GM06990 (cell line): Measurements from ENCODE around the gene TRAPPC1.

Experiments used
- DNase-seq: peaks from one replicate; pipeline ENCODE4 v3.0.0-alpha.2; 2011; ENCODE audit not compliant: insufficient read length; ENCODE audit errors: extremely low read depth
- H3K27me3 ChIP-seq: replicated peaks from 2 replicates; pipeline ENCODE4 v1.6.0; 2011; ENCODE audit warnings: low read length; ENCODE audit not compliant: control insufficient read depth, insufficient read depth
- H3K36me3 ChIP-seq: 2 replicates; pipeline ENCODE4 v1.5.1; 2011; ENCODE audit warnings: low read length; ENCODE audit not compliant: control insufficient read depth, insufficient read depth
- H3K4me3 ChIP-seq: replicated peaks from 2 replicates; pipeline ENCODE4 v1.5.1; 2011; ENCODE audit warnings: low read depth, mild to moderate bottlenecking, control low read depth, low read length
- TF ChIP-seq, protein P1 (sequence below): IDR thresholded peaks from 2 replicates; pipeline ENCODE4 v1.5.1; 2011; ENCODE audit warnings: low read length, control low read depth, mild to moderate bottlenecking, inconsistent platforms; ENCODE audit not compliant: insufficient read depth, poor library complexity, severe bottlenecking

TRAPPC1 gene

DNA sequence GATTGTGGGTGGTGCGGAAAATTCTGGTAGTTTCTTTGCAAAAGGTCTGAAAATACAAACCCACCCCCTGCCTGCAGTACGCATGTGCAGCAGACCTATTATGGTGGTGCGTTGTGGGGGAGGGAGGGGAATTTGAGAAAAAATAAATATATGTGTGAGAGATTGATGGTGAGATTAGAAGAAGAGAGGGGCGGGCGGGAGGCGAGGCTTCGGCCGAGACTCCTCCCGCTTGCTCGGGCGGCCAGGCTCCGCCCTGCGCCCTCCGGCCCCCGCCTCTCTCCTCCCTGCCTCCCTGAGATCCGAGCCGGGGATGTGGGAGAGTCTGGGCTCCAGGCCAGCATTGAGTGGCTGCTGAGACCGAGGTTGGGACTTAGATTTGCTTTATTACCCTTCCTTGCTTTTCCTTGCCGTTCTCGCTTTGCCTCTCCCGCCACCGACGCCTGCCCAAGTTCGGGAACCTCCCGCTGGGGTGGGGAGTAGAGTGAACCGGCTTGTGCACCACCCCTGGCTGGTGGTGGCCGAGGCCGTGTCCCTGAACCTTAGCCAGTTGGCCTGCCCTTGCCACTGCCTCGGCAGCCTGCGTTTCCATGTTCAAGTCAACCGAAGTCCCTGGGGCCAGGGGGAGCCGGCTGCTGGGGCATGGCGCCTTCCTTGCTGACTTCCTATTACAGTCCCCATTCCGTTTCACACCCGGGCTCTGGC is 44.1 kb downstream of the TRAPPC1 start:
- DNase-seq = peak; percentile 82
- Histone ChIP-seq H3K36me3 (peaks cover 6% of the 10 kb centered on the region), H3K27me3 (no peaks in the 10 kb centered on the region), H3K4me3 (peak overlapping the region; percentile 95)
- TF ChIP-seq, protein P1, sequence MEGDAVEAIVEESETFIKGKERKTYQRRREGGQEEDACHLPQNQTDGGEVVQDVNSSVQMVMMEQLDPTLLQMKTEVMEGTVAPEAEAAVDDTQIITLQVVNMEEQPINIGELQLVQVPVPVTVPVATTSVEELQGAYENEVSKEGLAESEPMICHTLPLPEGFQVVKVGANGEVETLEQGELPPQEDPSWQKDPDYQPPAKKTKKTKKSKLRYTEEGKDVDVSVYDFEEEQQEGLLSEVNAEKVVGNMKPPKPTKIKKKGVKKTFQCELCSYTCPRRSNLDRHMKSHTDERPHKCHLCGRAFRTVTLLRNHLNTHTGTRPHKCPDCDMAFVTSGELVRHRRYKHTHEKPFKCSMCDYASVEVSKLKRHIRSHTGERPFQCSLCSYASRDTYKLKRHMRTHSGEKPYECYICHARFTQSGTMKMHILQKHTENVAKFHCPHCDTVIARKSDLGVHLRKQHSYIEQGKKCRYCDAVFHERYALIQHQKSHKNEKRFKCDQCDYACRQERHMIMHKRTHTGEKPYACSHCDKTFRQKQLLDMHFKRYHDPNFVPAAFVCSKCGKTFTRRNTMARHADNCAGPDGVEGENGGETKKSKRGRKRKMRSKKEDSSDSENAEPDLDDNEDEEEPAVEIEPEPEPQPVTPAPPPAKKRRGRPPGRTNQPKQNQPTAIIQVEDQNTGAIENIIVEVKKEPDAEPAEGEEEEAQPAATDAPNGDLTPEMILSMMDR = no peak

GRCh38 chr17:7887038-7887481 is 44.7 kb downstream of the TRAPPC1 start:
- Histone ChIP-seq H3K4me3 (peak overlapping the region; percentile 95), H3K36me3 (peaks cover 6% of the 10 kb centered on the region), H3K27me3 (no peaks in the 10 kb centered on the region)
- no peak for DNase-seq
- TF ChIP-seq, protein P1 = no peak

- Histone ChIP-seq H3K36me3 (peaks cover 9% of the 10 kb centered on the region), H3K27me3 (no peaks in the 10 kb centered on the region), H3K4me3 (peak overlapping the region; percentile 95)
- peak; percentile 70 for DNase-seq
- TF ChIP-seq, protein P1 = peak; percentile 28
These were observed 45.3 kb downstream of the TRAPPC1 start for GRCh38 chr17:7886227-7887037.

GRCh38 chr17:7885367-7886226 is 46.1 kb downstream of the TRAPPC1 start:
- Histone ChIP-seq H3K27me3 (no peaks in the 10 kb centered on the region), H3K4me3 (peak overlapping the region; percentile 95), H3K36me3 (peaks cover 6% of the 10 kb centered on the region)
- DNase-seq = peak; percentile 66
- TF ChIP-seq, protein P1 = no peak

DNA sequence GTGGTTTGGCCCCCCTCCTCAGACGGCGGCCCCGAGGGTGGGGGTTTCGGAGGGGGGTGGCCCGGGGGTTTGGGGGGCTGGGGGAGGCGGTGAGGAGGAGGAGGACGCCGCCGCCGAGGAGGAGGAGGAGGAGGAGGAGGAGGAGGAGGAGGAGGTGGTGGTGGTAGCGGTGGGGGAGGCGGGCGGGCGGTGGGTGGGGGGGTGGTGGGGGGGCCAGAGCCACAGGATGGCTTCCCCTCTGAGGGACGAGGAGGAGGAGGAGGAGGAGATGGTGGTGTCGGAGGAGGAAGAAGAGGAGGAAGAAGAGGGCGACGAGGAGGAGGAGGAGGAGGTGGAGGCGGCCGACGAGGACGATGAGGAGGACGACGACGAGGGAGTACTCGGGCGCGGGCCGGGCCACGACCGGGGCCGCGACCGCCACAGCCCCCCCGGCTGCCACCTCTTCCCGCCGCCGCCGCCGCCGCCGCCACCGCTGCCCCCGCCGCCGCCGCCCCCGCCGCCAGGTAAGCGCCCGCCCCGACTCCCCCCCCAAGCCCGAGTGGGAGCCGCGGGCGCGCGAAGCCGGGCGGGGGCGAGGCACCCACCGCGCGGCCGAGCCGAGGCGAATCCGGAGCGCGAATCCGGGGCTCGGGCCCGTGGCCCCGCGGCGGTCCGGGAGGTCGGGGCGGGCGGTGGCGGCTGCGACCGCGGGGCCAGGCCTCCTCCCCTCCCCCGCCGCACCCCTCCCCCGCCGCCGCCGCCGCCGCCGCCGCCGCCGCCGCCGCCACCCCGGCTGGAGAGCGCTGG is 47.0 kb downstream of the TRAPPC1 start:
- peak; percentile 22 for DNase-seq
- Histone ChIP-seq H3K27me3 (no peaks in the 10 kb centered on the region), H3K36me3 (peaks cover 4% of the 10 kb centered on the region), H3K4me3 (peak overlapping the region; percentile 95)
- TF ChIP-seq, protein P1 = no peak
